Activated naive CD4-positive, alpha-beta T cell treated with anti-CD3 and anti-CD28 coated beads, Interleukin-2, amount 50 U/mL, for 24 hours (primary cell): ENCODE data around the gene RGS3.
A peak's percentile ranks its signal among the peaks of the same experiment; 100 is the strongest.

ENCODE experiments used
- H3K27ac Mint-ChIP-seq: one replicate; pipeline ENCODE4 v1.8.0; 2021; ENCODE audit warnings: mild to moderate bottlenecking, mixed read lengths
- H3K27me3 Mint-ChIP-seq: one replicate; pipeline ENCODE4 v1.8.0; 2021; ENCODE audit warnings: mixed read lengths
- H3K36me3 Mint-ChIP-seq: one replicate; pipeline ENCODE4 v1.8.0; 2021; ENCODE audit warnings: mixed read lengths
- H3K4me1 Mint-ChIP-seq: one replicate; pipeline ENCODE4 v1.8.0; 2021; ENCODE audit warnings: mixed read lengths
- H3K4me3 Mint-ChIP-seq: one replicate; pipeline ENCODE4 v1.8.0; 2021; ENCODE audit warnings: mild to moderate bottlenecking, mixed read lengths
- H3K9me3 Mint-ChIP-seq: one replicate; pipeline ENCODE4 v1.8.0; 2021; ENCODE audit warnings: mixed read lengths

Gene RGS3

DNA sequence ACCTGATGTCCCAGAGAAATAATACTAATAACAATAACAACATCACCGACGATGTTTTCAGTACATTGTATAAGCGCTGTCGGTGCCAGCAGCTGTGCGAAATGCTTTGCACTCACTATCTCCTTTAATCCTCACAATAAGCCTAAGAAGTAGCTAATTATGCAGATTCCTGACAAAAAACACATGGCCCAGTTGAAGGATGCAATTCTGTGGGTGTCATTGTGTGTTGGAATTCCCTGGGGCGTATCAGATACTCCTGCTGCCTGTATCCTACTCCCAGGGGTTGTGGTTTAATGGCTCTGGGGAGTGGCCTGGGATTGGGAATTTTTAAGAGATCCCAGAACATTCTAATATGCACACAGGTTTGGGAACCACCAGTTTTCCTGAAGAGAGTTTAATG lies 154.0 kb downstream of the RGS3 start:
- H3K9me3 Mint-ChIP-seq = no peaks in the 10 kb centered on the region
- no peak overlapping the region for H3K27ac Mint-ChIP-seq
- H3K4me3 Mint-ChIP-seq = no peak overlapping the region
- H3K36me3 Mint-ChIP-seq = no peaks in the 10 kb centered on the region
- H3K4me1 Mint-ChIP-seq = peaks cover 4% of the 10 kb centered on the region
- H3K27me3 Mint-ChIP-seq = no peaks in the 10 kb centered on the region

DNA sequence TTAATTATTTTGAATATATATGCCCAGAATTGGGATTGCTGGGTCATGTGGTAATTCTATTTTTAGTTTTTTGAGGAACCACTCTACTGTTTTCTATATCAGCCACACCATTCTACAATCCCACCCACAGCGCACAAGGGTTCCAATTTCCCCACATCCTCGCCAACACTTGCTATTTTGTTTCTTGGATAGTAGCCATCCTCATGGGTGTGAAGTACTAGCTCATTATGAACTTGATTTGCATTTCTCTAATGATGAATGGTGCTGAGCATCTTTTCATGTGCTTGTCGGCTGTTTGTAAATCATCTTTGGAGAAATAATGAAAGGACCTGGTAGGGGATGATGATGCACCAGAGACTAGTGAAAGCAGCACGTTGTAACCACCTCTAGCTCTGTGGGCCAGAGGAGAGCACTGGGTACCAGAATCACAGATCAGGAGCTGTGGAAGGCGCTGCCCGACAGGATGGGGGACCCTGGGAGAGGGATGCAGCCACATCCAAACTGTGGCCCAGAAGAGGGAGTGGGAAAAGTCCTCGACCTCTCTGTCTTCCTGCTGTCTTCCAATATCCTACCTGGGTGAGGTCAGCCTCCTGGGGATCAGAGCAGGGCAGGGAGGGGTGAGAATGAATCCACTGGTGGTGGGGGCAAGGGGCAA lies 155.4 kb downstream of the RGS3 start:
- H3K27me3 Mint-ChIP-seq = no peaks in the 10 kb centered on the region
- no peak overlapping the region for H3K27ac Mint-ChIP-seq
- H3K4me1 Mint-ChIP-seq = peaks cover 4% of the 10 kb centered on the region
- H3K36me3 Mint-ChIP-seq = no peaks in the 10 kb centered on the region
- no peak overlapping the region for H3K4me3 Mint-ChIP-seq
- no peaks in the 10 kb centered on the region for H3K9me3 Mint-ChIP-seq

- H3K36me3 Mint-ChIP-seq = no peaks in the 10 kb centered on the region
- peaks cover 4% of the 10 kb centered on the region for H3K4me1 Mint-ChIP-seq
- no peaks in the 10 kb centered on the region for H3K9me3 Mint-ChIP-seq
- H3K27ac Mint-ChIP-seq = no peak overlapping the region
- no peaks in the 10 kb centered on the region for H3K27me3 Mint-ChIP-seq
- H3K4me3 Mint-ChIP-seq = no peak overlapping the region
Measured at GRCh38 chr9:113619491-113620376, 156.2 kb downstream of the RGS3 start.

GRCh38 chr9:113620377-113621161 lies 157.0 kb downstream of the RGS3 start:
- Mint-ChIP-seq H3K9me3 (no peaks in the 10 kb centered on the region), H3K4me3 (no peak overlapping the region), H3K4me1 (peaks cover 4% of the 10 kb centered on the region), H3K36me3 (no peaks in the 10 kb centered on the region), H3K27me3 (no peaks in the 10 kb centered on the region), H3K27ac (no peak overlapping the region)

DNA sequence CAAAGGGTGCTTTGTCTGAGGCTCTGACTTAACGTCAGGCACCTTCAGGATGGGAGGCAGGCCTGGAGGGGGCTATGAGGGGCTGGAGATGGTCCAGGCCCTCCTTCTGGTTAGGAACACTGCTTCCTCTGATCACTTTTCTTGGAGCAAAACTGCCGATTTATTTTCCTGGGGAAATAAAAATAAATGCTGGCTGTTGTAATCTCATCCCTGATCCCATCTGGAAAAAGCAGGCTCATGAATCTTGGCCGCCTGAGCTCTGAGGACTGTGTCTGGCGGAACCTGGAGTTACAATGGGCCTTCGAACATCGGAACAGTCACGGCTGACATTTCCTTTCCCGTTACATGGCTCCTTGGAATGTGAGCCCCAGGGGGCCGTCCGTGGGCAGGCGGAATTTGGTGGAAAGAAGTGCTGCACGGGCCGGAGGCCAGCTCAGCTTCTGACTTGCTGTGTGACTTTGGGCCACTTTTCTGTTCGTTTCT lies 157.8 kb downstream of the RGS3 start:
- Mint-ChIP-seq H3K27me3 (no peaks in the 10 kb centered on the region), H3K27ac (no peak overlapping the region), H3K9me3 (no peaks in the 10 kb centered on the region), H3K36me3 (no peaks in the 10 kb centered on the region), H3K4me3 (no peak overlapping the region), H3K4me1 (peaks cover 4% of the 10 kb centered on the region)

- Mint-ChIP-seq H3K27me3 (no peaks in the 10 kb centered on the region), H3K4me3 (no peak overlapping the region), H3K9me3 (no peaks in the 10 kb centered on the region), H3K36me3 (no peaks in the 10 kb centered on the region), H3K4me1 (peaks cover 4% of the 10 kb centered on the region), H3K27ac (no peak overlapping the region)
Measured at GRCh38 chr9:113621980-113622379, 158.5 kb downstream of the RGS3 start.

DNA sequence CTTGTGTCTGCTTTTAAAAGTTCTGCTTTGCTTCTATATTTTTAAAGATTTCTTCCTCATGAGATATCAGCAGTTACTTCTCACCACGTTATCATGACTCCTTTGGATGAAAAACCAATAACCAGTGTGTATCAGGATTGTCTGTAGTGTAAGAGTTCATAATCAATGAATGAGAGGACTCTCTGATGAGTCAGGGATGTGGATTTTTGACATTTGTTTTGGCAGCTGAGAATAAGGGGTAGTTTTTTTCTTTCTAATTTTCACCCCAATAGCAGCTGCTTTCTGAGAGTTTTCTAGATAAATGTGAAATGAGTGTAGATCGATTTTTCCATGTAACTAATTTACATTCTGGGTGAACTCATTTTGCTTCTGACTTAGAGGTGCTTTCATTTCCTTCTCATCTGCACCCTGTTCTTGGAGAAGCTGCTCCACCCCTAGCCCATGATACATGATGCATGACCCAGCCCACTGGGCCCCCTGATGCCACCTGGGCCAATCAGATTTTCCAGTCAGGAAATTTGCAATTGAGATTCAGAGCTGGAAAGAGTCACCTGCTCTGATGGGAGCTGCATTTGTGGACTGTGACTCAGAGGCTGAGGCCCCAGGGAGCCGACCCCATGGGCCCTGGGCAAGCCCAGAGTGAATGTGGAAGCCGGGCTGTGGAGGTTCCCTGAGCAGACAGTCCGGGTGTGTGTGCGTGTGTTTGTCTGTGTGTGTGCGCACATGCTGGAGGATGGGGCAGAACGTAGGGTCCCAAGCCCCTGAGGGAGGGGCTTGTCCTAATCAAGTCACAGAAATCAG lies 159.3 kb downstream of the RGS3 start:
- H3K4me1 Mint-ChIP-seq = no peaks in the 10 kb centered on the region
- peak overlapping the region; percentile 32 for H3K27ac Mint-ChIP-seq
- no peaks in the 10 kb centered on the region for H3K36me3 Mint-ChIP-seq
- H3K9me3 Mint-ChIP-seq = no peaks in the 10 kb centered on the region
- no peak overlapping the region for H3K4me3 Mint-ChIP-seq
- no peaks in the 10 kb centered on the region for H3K27me3 Mint-ChIP-seq

GRCh38 chr9:113623851-113624485 lies 160.4 kb downstream of the RGS3 start:
- no peak overlapping the region for H3K27ac Mint-ChIP-seq
- no peaks in the 10 kb centered on the region for H3K4me1 Mint-ChIP-seq
- no peaks in the 10 kb centered on the region for H3K36me3 Mint-ChIP-seq
- peaks cover 1% of the 10 kb centered on the region for H3K27me3 Mint-ChIP-seq
- H3K9me3 Mint-ChIP-seq = no peaks in the 10 kb centered on the region
- H3K4me3 Mint-ChIP-seq = no peak overlapping the region

DNA sequence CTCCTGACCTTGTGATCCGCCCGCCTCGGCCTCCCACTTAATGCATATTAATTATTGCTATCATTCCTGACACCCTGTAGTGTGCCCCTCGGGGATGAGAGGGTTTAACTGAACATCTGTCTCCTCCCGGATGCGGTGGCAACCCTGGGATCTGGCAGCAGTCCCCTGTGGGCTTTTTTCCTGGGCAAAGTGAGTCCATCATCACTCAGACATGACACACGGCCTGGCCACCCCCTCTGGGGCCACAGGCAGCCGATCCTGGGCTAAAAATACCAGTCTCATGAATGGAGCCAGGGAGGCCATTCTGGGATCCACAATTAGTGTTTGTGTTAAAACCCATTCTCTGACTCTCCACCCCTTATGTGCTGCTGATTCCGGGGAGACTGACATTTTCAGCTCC lies 161.2 kb downstream of the RGS3 start:
- Mint-ChIP-seq H3K27me3 (peaks cover 1% of the 10 kb centered on the region), H3K4me3 (no peak overlapping the region), H3K27ac (no peak overlapping the region), H3K4me1 (no peaks in the 10 kb centered on the region), H3K9me3 (no peaks in the 10 kb centered on the region), H3K36me3 (no peaks in the 10 kb centered on the region)

GRCh38 chr9:113625486-113625885 lies 162.0 kb downstream of the RGS3 start:
- H3K9me3 Mint-ChIP-seq = no peaks in the 10 kb centered on the region
- no peak overlapping the region for H3K27ac Mint-ChIP-seq

GRCh38 chr9:113626735-113627495 lies 163.4 kb downstream of the RGS3 start:
- Mint-ChIP-seq H3K27ac (no peak overlapping the region), H3K27me3 (peaks cover 1% of the 10 kb centered on the region), H3K36me3 (no peaks in the 10 kb centered on the region), H3K4me3 (no peak overlapping the region), H3K4me1 (no peaks in the 10 kb centered on the region), H3K9me3 (no peaks in the 10 kb centered on the region)

More at GRCh38 chr9:113625486-113625885, 162.0 kb downstream of the RGS3 start:
- Mint-ChIP-seq H3K4me1 (no peaks in the 10 kb centered on the region), H3K4me3 (no peak overlapping the region), H3K36me3 (no peaks in the 10 kb centered on the region), H3K27me3 (peaks cover 1% of the 10 kb centered on the region)

DNA sequence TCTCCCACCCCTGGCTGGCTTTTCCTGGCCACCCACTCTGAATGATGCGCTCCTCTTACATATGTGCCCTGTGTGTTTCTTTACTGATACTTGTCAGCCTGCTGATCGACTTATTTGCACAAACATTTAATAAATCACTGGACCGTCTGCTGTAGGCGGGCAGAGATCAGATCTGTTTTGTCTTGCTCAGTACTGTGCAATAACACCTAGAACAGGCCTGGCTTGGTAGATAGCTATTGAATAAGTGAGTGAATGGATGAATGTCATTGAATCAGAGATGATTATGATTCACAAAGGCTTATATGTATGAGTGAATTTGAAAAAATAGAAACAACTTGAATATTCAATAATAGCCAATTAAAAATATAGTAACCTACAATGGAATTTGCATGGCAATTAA lies 165.1 kb downstream of the RGS3 start:
- no peaks in the 10 kb centered on the region for H3K4me1 Mint-ChIP-seq
- no peaks in the 10 kb centered on the region for H3K36me3 Mint-ChIP-seq
- peaks cover 1% of the 10 kb centered on the region for H3K27me3 Mint-ChIP-seq
- H3K27ac Mint-ChIP-seq = no peak overlapping the region
- H3K4me3 Mint-ChIP-seq = no peak overlapping the region
- H3K9me3 Mint-ChIP-seq = no peaks in the 10 kb centered on the region

DNA sequence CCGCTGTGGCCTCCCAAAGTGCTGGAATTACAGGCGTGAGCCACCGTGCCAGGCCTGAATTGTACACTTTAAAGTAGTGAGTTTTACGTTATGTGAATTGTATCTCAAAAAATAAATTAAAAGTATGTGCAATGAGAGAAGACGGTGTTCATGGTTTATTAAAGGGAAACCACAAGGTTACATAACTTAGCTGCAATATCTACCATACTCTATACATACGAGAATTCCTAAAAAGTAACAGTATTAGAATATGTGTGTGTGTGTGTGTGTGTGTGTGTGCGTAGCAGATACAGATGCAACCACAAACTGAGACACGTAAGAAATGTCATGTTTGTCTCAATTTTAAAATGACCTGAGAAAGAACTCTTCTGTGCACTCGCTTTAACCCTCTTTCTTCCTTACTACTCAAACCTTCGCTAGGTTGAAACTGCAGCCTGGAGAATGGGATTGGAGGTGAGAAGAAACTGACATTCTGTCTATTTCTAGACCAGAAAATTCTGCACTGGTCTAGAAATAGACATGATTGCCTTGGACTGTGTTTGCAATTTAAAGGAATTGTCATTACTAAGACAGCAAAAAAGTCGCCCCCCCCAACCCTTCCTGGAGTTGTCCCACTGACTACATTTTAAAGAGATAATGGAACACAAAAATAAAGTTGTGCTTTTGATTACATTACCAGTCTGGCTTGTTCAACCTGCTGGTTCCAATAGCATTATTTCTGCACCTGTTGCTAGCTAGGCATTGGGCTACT lies 167.0 kb downstream of the RGS3 start:
- no peak overlapping the region for H3K4me3 Mint-ChIP-seq
- no peaks in the 10 kb centered on the region for H3K4me1 Mint-ChIP-seq
- H3K27me3 Mint-ChIP-seq = peaks cover 1% of the 10 kb centered on the region
- H3K27ac Mint-ChIP-seq = no peak overlapping the region
- no peaks in the 10 kb centered on the region for H3K9me3 Mint-ChIP-seq
- no peaks in the 10 kb centered on the region for H3K36me3 Mint-ChIP-seq
